OCI-LY3 (cell line): ENCODE measurements around the gene PCARE.

Experiments
- CTCF ChIP-seq: fragments of 200-600, 300-600 bp; sonication (generic); IDR thresholded peaks from 2 replicates; pipeline ENCODE4 v1.5.1; 2014; ENCODE audit warnings: antibody characterized with exemption, low read length, low read depth
- EZH2phosphoT487 ChIP-seq: fragments of 200-600 bp; shearing (Covaris generic); IDR thresholded peaks from 2 replicates; pipeline ENCODE4 v1.6.1; 2018; ENCODE audit warnings: antibody characterized with exemption, mixed run types, low read depth

- TF ChIP-seq CTCF (no peak), EZH2phosphoT487 (no peak)
These were observed 30.4 kb upstream of the PCARE start for GRCh38 chr2:29104688-29105087.
